COR-L47 (cell line): ENCODE results near the gene HSD17B12.
"Not testable (repeated sequence)": the region's sequence is repeated elsewhere in the genome, so short reads cannot be mapped to it uniquely, and the experiment has no call there.

ENCODE experiments used
- DNase-seq: peaks from one replicate; lab custom pipeline; 2025; lab: John Stamatoyannopoulos, UW

Gene HSD17B12

DNA sequence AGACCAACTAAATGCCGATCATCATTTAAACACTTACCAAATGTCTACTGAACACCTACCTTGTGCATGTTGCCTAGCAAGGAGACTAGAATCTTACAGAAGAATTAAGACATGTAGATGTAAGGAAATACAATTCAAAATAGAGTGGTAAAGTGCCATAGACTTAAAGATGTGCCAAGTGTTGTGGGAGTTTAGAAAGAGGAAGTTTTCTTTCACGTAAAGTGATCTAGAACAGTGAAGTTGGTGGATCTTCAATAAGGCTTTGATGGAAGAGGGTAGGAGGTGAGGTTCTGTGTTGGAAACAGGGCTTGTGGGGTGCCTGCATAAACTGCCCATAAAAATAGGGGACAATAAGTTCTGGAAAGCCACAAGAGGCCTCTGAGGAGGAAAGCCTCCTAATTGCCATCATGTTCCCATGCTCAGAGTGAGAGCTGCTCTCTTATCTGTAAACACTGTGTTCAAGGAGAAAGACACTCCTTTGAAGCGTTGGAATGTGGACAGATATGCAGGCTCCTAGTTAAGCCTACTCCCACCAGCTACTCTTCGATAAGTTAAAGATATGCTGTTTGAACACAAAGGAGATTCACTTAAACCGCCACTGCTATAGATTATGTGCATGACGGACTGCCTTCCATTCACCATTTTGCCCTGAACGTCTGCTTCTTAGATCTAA lies 66.7 kb downstream of the HSD17B12 start:
- no peak for DNase-seq

DNA sequence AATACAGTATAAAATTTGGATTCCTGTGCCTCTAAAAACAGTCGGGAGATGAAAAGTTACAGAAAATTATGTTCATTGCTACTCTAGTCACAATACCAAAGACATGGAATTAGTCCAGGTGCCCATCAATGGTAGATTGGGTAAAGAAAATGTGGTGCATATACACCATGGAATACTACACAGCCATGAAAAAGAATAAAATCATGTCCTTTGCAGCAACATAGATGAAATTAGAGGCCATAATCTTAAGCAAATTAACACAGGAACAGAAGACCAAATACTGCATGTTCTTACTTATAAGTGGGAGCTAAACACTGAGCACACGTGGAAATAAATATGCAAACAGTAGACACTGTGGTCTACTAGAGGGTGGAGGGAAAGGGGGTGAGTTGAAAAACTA lies 67.6 kb downstream of the HSD17B12 start:
- DNase-seq: no peak

DNA sequence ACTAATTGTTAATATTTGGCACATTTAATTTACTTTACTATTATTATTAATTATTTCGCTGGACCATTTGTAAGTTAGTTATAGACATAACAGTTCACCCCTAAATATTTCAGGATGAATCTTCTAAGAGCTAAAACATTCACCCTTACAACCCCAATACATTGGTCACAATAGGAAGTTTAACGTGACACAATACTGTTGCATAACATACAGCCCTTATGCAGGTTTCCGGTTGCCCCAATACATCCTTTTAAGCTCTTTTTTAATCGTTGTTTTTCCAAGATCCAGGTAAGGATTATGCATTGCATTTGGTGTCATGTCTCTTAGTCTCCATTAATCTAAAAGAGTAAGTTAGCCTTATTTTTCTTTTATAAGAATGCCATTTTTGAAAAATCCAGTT lies 71.2 kb downstream of the HSD17B12 start:
- no peak for DNase-seq

GRCh38 chr11:43756575-43756974 lies 76.0 kb downstream of the HSD17B12 start:
- DNase-seq: no peak

GRCh38 chr11:43758927-43759326 lies 78.4 kb downstream of the HSD17B12 start:
- DNase-seq: no peak

DNA sequence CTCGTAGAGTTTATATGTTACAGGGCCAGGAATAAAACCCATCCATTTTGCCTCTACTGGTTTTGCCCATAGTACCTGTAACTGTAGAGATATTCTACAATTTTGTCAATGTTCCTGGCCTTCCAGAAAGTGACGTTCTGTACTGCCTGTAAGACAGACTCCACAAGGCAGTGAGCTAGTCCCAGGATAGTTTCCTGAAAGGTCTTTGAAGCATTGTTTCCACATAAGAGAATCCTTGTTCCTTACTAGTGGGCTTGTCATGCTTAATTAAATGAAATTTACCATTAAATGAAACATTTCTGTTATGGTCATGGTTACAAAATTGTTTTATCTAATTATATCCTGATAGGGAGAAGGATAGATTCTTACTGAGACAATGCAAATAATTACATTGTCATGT lies 80.4 kb downstream of the HSD17B12 start:
- no peak for DNase-seq

- no peak for DNase-seq
Observed at GRCh38 chr11:43765194-43765593, 84.7 kb downstream of the HSD17B12 start.

DNA sequence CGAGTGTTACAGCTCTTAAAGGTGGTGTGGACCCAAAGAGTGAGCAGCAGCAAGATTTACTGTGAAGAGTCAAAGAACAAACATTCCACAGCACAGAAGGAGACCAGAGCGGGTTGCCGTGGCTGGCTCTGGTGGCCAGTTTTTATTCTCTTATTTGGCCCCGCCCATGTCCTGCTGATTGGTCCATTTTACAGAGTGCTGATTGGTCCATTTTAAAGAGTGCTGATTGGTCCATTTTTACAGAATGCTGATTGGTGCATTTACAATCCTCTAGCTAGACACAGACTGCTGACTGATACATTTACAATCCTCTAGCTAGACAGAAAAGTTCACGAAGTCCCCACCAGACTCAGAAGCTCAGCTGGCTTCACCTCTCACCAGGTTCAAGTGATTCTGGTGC lies 88.1 kb downstream of the HSD17B12 start:
- DNase-seq: not testable (repeated sequence)

GRCh38 chr11:43770173-43770572 lies 89.6 kb downstream of the HSD17B12 start:
- DNase-seq: no peak

DNA sequence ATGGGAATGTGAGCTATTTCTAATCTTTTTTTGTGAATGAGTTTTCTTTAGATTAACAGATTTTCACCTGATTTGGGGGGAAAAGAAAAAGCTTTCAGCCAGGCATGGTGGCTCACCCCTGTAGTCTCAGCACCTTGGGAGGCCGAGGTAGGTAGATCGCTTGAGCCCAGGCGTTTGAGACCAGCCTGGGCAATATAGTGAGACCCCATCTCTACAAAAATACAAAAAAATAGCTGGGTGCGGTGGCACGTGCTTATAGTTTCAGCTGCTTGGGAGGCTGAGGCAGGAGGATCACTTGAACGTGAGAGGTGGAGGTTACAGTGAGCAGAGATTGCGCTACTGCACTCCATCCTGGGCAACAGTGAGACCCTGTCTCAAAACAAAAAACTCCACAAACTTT lies 92.2 kb downstream of the HSD17B12 start:
- DNase-seq: no peak

DNA sequence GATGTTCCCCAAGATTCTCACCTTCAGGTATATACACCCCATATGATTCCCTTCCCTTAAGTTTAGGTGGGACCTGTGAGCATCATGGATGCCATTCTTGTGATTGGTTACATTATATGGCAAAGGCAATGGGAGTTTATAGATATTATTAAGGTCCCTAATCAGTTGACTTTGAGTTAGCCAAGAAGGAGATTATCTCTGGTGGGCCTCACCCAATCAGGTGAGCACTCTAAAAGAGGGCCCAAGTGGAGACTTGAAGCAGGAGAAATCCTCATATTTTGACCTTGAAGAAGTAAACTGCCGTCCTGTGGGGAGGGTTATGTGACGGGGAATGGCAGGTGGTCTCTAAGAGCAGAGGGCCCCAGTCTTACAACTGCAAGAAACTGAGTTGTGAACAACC lies 94.2 kb downstream of the HSD17B12 start:
- no peak for DNase-seq

GRCh38 chr11:43779306-43779705 lies 98.8 kb downstream of the HSD17B12 start:
- DNase-seq: no peak

DNA sequence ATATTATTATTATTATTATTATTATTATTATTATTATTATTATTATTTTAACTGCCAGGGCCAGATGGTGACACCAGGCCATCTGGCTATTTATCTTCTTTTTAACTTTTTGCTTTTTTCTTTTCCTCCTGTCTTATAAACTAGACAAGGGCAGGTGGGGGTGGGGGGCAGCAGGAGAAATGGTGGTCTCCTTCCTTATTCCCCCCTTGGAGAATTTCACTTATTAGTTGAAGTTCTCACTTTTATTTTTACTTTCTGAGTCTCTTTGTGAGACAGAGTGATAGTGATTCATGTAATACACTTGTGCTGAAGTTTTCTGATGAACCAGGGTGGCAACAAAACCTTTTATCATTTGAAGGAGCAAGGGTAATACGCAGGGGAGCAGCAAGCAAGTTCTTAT lies 103.8 kb downstream of the HSD17B12 start:
- no peak for DNase-seq

DNA sequence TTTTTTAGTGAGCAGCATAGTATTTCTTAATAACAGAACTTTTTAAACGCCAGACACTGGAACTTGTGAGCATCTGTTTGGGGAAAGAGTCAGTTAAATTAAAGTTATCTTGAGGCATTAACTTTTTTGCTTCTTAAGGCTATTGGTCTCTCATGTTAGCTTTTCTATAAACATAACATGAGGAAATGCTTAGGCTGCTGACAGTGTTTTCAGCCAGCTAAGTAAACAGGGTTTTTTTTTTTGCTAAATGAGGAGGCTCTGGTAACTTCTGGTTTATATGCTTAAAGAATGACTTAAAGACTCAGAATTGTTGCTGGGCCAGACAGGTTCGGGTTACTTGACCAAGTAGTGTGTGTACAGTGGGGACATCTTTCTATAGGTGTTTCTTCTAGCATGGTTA lies 104.3 kb downstream of the HSD17B12 start:
- no peak for DNase-seq

GRCh38 chr11:43785318-43785717 lies 104.8 kb downstream of the HSD17B12 start:
- DNase-seq: no peak

DNA sequence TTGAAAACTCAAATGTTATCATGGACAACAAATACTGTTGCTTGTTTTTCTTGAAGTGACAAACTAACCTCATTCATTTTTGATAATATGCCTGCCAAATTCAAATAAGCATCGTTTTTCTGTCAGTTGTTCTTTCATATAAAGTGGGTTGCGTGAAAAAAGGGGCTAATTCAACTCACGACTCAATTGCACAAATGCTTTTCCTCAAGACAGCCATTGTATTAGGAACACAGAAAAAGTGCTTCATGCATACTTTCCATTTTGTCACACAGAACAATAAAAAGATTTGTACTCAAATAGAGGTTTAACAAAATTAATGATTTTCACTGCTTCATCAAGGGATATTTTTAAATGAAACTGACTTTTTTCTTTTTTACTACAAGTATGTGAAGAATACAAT lies 105.5 kb downstream of the HSD17B12 start:
- DNase-seq: no peak

GRCh38 chr11:43787824-43788223 lies 107.3 kb downstream of the HSD17B12 start:
- DNase-seq: no peak

DNA sequence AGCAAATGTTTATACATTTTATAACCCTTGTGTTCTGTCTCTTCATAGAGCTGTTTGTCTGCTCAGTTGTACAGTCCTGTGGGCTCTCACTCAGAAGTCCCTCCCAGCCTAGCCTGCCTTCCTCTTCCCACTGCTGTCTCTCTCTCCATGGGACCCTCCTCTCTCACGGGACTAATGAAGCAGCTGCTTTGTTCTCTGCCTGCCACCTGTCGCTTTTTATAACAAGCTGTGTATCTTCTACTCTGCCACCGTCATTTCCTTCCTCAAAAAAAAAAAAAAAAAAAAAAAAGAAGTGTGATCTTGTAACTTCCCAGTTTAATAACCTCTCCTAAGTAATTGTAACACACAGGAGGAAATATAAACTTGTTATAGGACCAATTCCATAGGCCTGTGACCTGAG lies 107.9 kb downstream of the HSD17B12 start:
- no peak for DNase-seq

GRCh38 chr11:43789700-43790443 lies 109.3 kb downstream of the HSD17B12 start:
- DNase-seq: no peak

DNA sequence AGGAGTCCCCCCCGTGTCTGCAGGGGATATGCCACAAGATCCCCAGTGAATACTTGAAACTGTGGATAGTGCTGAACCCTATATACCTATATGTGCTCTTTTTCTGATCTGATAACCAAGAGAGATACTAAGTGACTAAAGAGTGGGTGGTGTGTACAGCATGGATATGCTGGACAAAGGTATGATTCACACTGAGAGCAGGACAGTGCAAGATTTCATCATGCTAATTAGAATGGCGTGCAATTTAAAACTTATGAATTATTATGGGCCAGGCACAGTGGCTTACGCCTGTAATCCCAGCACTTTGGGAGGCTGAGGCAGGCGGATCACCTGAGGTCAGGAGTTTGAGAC lies 109.9 kb downstream of the HSD17B12 start:
- no peak for DNase-seq

DNA sequence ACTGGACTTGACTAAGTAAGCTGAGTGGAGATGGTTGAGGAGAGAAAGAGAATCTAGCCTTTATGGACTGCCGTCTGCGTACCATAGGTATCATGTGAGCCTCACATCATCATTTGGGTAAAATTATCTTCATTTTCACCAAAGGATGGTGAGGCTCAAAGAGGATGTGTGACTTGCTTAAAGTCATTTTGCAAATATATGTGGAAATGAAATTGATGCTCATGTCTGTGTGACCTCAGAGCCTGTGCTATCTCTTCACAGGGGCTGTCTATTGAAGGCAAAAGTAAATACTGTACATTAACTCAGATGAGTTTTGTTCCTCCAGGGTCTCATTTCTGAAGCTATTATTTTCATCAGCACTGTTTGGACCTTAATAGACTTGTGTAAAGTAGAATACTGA lies 116.8 kb downstream of the HSD17B12 start:
- DNase-seq: no peak

GRCh38 chr11:43797866-43798265 lies 117.3 kb downstream of the HSD17B12 start:
- DNase-seq: no peak

- DNase-seq: no peak
Observed at GRCh38 chr11:43802509-43802908, 122.0 kb downstream of the HSD17B12 start.

GRCh38 chr11:43803766-43804165 lies 123.2 kb downstream of the HSD17B12 start:
- no peak for DNase-seq
